Brain microvascular endothelial cell (primary cell): ENCODE results near the gene MFRP.

Experiments used
- DNase-seq: peaks from one replicate; pipeline ENCODE4 v3.0.0-alpha.2; 2020
- H3K27ac ChIP-seq: fragments of 250-450 bp; sonication (Bioruptor Pico); 2 replicates; pipeline ENCODE4 v1.5.1; 2020; ENCODE audit warnings: mild to moderate bottlenecking, moderate library complexity
- H3K27me3 ChIP-seq: fragments of 250-450 bp; sonication (Bioruptor Pico); replicated peaks from 2 replicates; pipeline ENCODE4 v1.5.1; 2020; ENCODE audit warnings: mild to moderate bottlenecking
- H3K36me3 ChIP-seq: fragments of 250-450 bp; sonication (Bioruptor Pico); replicated peaks from 2 replicates; pipeline ENCODE4 v1.5.1; 2020; ENCODE audit warnings: mild to moderate bottlenecking
- H3K4me3 ChIP-seq: 2 replicates; pipeline ENCODE4 v1.5.1; 2011; ENCODE audit warnings: low read depth, mild to moderate bottlenecking, control low read depth, low read length, moderate library complexity
- CTCF ChIP-seq: IDR thresholded peaks from 2 replicates; pipeline ENCODE4 v1.5.1; 2011; ENCODE audit warnings: low read depth, mild to moderate bottlenecking, moderate library complexity, low read length, control low read depth, inconsistent platforms; ENCODE audit errors: missing control alignments
- in situ Hi-C: cut with HindIII; loops from 2 replicates; pipeline ENCODE4 v1.10.0; 2017; ENCODE audit warnings: low sequenced_read_pairs, low pct_ligation_motif_present

MFRP gene

DNA sequence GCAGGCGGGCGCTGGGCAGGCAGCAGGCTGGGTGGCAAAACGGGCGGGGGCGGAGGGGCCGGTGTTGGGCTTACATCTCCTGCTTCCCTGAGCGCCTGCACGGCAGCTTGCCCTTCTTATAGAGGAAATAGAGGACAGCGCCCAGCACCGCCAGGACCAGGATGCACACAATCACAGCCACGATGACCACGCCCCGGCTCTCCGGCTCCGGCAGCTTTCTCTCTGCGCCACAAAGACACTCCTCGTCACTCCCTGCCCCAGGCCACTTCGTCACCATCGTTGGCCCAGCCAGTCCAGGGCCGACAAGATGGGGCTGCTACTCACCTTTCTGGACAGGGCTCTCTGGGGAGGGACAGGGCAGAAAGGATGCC is 35.8 kb downstream of the MFRP start:
- Histone ChIP-seq H3K27ac (no peak overlapping the region), H3K4me3 (no peak overlapping the region), H3K36me3 (peaks cover 5% of the 10 kb centered on the region), H3K27me3 (no peaks in the 10 kb centered on the region)
- in situ Hi-C loops = no loop called here
- no peak for TF ChIP-seq CTCF
- DNase-seq = no peak

- Histone ChIP-seq H3K27ac (no peak overlapping the region), H3K27me3 (no peaks in the 10 kb centered on the region), H3K4me3 (no peak overlapping the region), H3K36me3 (peaks cover 5% of the 10 kb centered on the region)
- no peak for DNase-seq
- no peak for TF ChIP-seq CTCF
- in situ Hi-C loops = no loop called here
These were observed 36.4 kb downstream of the MFRP start for GRCh38 chr11:119309953-119310681.

- no peak for DNase-seq
- Histone ChIP-seq H3K27me3 (no peaks in the 10 kb centered on the region), H3K4me3 (no peak overlapping the region), H3K36me3 (peaks cover 5% of the 10 kb centered on the region), H3K27ac (no peak overlapping the region)
- in situ Hi-C loops = no loop called here
- no peak for TF ChIP-seq CTCF
These were observed 37.1 kb downstream of the MFRP start for GRCh38 chr11:119309411-119309810.

DNA sequence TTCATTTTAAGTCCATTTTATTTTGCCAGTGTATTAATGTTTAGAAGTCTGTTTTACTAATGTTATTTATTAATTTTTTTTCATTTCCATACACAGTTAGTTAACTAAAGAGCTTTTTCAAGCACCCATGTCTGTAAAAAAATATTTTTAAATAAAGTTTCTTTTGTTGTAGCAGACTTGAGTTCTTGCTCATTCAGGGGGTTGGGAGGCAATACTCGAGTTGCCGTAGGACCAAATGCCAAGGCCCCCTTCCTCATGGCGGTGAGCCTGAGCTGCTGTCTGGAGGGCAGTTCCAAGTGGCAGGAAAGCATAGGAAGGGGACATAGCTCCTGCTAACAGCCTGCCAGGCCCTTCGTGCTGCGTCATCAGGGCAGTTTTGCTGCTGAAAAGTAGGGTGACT is 38.5 kb downstream of the MFRP start:
- Histone ChIP-seq H3K27ac (no peak overlapping the region), H3K36me3 (peaks cover 13% of the 10 kb centered on the region), H3K4me3 (no peak overlapping the region), H3K27me3 (no peaks in the 10 kb centered on the region)
- no peak for DNase-seq
- no peak for TF ChIP-seq CTCF
- in situ Hi-C loops = no loop called here

GRCh38 chr11:119307219-119307618 is 39.3 kb downstream of the MFRP start:
- H3K27ac ChIP-seq = no peak overlapping the region
- DNase-seq = no peak
- TF ChIP-seq CTCF = peak; percentile 44
- H3K4me3 ChIP-seq = no peak overlapping the region
- no peaks in the 10 kb centered on the region for H3K27me3 ChIP-seq
- H3K36me3 ChIP-seq = peaks cover 17% of the 10 kb centered on the region
- in situ Hi-C loops = no loop called here

- Histone ChIP-seq H3K36me3 (peaks cover 18% of the 10 kb centered on the region), H3K4me3 (no peak overlapping the region), H3K27me3 (no peaks in the 10 kb centered on the region), H3K27ac (no peak overlapping the region)
- peak; percentile 30 for DNase-seq
- TF ChIP-seq CTCF = no peak
- in situ Hi-C loops = no loop called here
These were observed 40.1 kb downstream of the MFRP start for GRCh38 chr11:119306373-119306890.
